Hematopoietic multipotent progenitor cell treated with erythropoietin and hydrocortisone succinate and interleukin-3 and kit ligand, for 6 days (in vitro differentiated cells): ENCODE measurements around the gene B4GALNT3.
"Not testable (repeated sequence)": the region's sequence is repeated elsewhere in the genome, so short reads cannot be mapped to it uniquely, and the experiment has no call there.

Experiments used
- DNase-seq: peaks from one replicate; pipeline ENCODE4 v3.0.0-alpha.2; 2015

The B4GALNT3 gene

GRCh38 chr12:459430-460258, at the start of gene B4GALNT3:
Gene B4GALNT3, plus strand, starts transcription at chr12:459939. Its CDS starts 438 bp downstream, at chr12:460377.
- peak; percentile 41 for DNase-seq

- no peak for DNase-seq
Measured at GRCh38 chr12:414859-415258, 44.9 kb upstream of the B4GALNT3 start.

GRCh38 chr12:418432-418831, 41.3 kb upstream of the B4GALNT3 start:
- DNase-seq = no peak

- DNase-seq = no peak
Measured at GRCh38 chr12:422526-422925, 37.2 kb upstream of the B4GALNT3 start.

GRCh38 chr12:435737-436136, 24.0 kb upstream of the B4GALNT3 start:
- DNase-seq = not testable (repeated sequence)

GRCh38 chr12:442235-442884, 17.4 kb upstream of the B4GALNT3 start:
- DNase-seq = peak; percentile 69

GRCh38 chr12:447141-447540, 12.6 kb upstream of the B4GALNT3 start:
- no peak for DNase-seq

GRCh38 chr12:449203-449602, 10.5 kb upstream of the B4GALNT3 start:
- no peak for DNase-seq

- DNase-seq = peak; percentile 80
Measured at GRCh38 chr12:450438-450837, 9.3 kb upstream of the B4GALNT3 start.

- no peak for DNase-seq
Measured at GRCh38 chr12:452667-453210, 7.0 kb upstream of the B4GALNT3 start.

- no peak for DNase-seq
Measured at GRCh38 chr12:454833-455232, 4.9 kb upstream of the B4GALNT3 start.

GRCh38 chr12:455821-456220, 3.9 kb upstream of the B4GALNT3 start:
- DNase-seq = no peak

- no peak for DNase-seq
Measured at GRCh38 chr12:457676-458075, 2.1 kb upstream of the B4GALNT3 start.

GRCh38 chr12:459050-459429, 699 bp upstream of the B4GALNT3 start:
- no peak for DNase-seq

- DNase-seq = no peak
Measured at GRCh38 chr12:460261-461230, 807 bp downstream of the B4GALNT3 start.

GRCh38 chr12:461425-461824, 1.7 kb downstream of the B4GALNT3 start:
- DNase-seq = no peak

GRCh38 chr12:462936-463705, 3.4 kb downstream of the B4GALNT3 start:
- DNase-seq = no peak

- DNase-seq = no peak
Measured at GRCh38 chr12:464484-465267, 4.9 kb downstream of the B4GALNT3 start.

- no peak for DNase-seq
Measured at GRCh38 chr12:466039-466438, 6.3 kb downstream of the B4GALNT3 start.

- no peak for DNase-seq
Measured at GRCh38 chr12:466762-467161, 7.0 kb downstream of the B4GALNT3 start.

- DNase-seq = no peak
Measured at GRCh38 chr12:467591-467990, 7.9 kb downstream of the B4GALNT3 start.
